Measurements from ENCODE around the gene SHLD2.
"Not testable (repeated sequence)": the region's sequence is repeated elsewhere in the genome, so short reads cannot be mapped to it uniquely, and the experiment has no call there.

The SHLD2 gene

GRCh38 chr10:87200924-87201323 lies 105.9 kb downstream of the SHLD2 start:
- not testable (repeated sequence) for H3K4me2 ChIP-seq (ENCODE audit: low read depth, low read length, poor library complexity, severe bottlenecking); H3K79me2 ChIP-seq (ENCODE audit: insufficient read depth, low read length); H3F3A ChIP-seq (ENCODE audit: low read depth); H3K4me1 ChIP-seq (ENCODE audit: insufficient read depth, low read length, poor library complexity, severe bottlenecking); H3K9me2 ChIP-seq (replicated peaks; ENCODE audit: low read depth, low read length); H4K20me1 ChIP-seq (ENCODE audit: insufficient read depth, low read length, poor library complexity, severe bottlenecking); H3K9ac ChIP-seq (ENCODE audit: low read depth, low read length, poor library complexity, severe bottlenecking); H2AFZ ChIP-seq (ENCODE audit: low read length); H3K4me3 ChIP-seq (ENCODE audit: low read length, poor library complexity, severe bottlenecking); H3K27me3 ChIP-seq (ENCODE audit: insufficient read depth, low read length, poor library complexity, severe bottlenecking); H3K9me3 ChIP-seq (ENCODE audit: insufficient read depth, low read depth, low read length); H3K36me3 ChIP-seq (ENCODE audit: insufficient read depth, low read length)

- not testable (repeated sequence) for H4K20me1 ChIP-seq (ENCODE audit: insufficient read depth, low read length, poor library complexity, severe bottlenecking); H3K36me3 ChIP-seq (ENCODE audit: insufficient read depth, low read length); H3K9me3 ChIP-seq (ENCODE audit: insufficient read depth, low read depth, low read length); H2AFZ ChIP-seq (ENCODE audit: low read length); H3K4me1 ChIP-seq (ENCODE audit: insufficient read depth, low read length, poor library complexity, severe bottlenecking); H3K4me2 ChIP-seq (ENCODE audit: low read depth, low read length, poor library complexity, severe bottlenecking); H3K4me3 ChIP-seq (ENCODE audit: low read length, poor library complexity, severe bottlenecking); H3K9me2 ChIP-seq (replicated peaks; ENCODE audit: low read depth, low read length); H3K79me2 ChIP-seq (ENCODE audit: insufficient read depth, low read length); H3K27me3 ChIP-seq (ENCODE audit: insufficient read depth, low read length, poor library complexity, severe bottlenecking); H3K9ac ChIP-seq (ENCODE audit: low read depth, low read length, poor library complexity, severe bottlenecking); H3F3A ChIP-seq (ENCODE audit: low read depth)
Measured at GRCh38 chr10:87204801-87205200, 109.8 kb downstream of the SHLD2 start.

- H2AFZ ChIP-seq (ENCODE audit: low read length); H3K9me3 ChIP-seq (ENCODE audit: insufficient read depth, low read depth, low read length); H3K4me3 ChIP-seq (ENCODE audit: low read length, poor library complexity, severe bottlenecking); H3K27me3 ChIP-seq (ENCODE audit: insufficient read depth, low read length, poor library complexity, severe bottlenecking); H3K79me2 ChIP-seq (ENCODE audit: insufficient read depth, low read length); H4K20me1 ChIP-seq (ENCODE audit: insufficient read depth, low read length, poor library complexity, severe bottlenecking); H3K9ac ChIP-seq (ENCODE audit: low read depth, low read length, poor library complexity, severe bottlenecking); H3K4me2 ChIP-seq (ENCODE audit: low read depth, low read length, poor library complexity, severe bottlenecking); H3K36me3 ChIP-seq (ENCODE audit: insufficient read depth, low read length); H3K9me2 ChIP-seq (replicated peaks; ENCODE audit: low read depth, low read length); H3F3A ChIP-seq (ENCODE audit: low read depth); H3K4me1 ChIP-seq (ENCODE audit: insufficient read depth, low read length, poor library complexity, severe bottlenecking): not testable (repeated sequence)
Measured at GRCh38 chr10:87206922-87207321, 111.9 kb downstream of the SHLD2 start.

GRCh38 chr10:87210309-87210708 lies 115.3 kb downstream of the SHLD2 start:
- not testable (repeated sequence) for H3F3A ChIP-seq (ENCODE audit: low read depth); H3K79me2 ChIP-seq (ENCODE audit: insufficient read depth, low read length); H3K36me3 ChIP-seq (ENCODE audit: insufficient read depth, low read length); H4K20me1 ChIP-seq (ENCODE audit: insufficient read depth, low read length, poor library complexity, severe bottlenecking); H3K27me3 ChIP-seq (ENCODE audit: insufficient read depth, low read length, poor library complexity, severe bottlenecking); H3K9ac ChIP-seq (ENCODE audit: low read depth, low read length, poor library complexity, severe bottlenecking); H2AFZ ChIP-seq (ENCODE audit: low read length); H3K9me3 ChIP-seq (ENCODE audit: insufficient read depth, low read depth, low read length); H3K4me2 ChIP-seq (ENCODE audit: low read depth, low read length, poor library complexity, severe bottlenecking); H3K4me1 ChIP-seq (ENCODE audit: insufficient read depth, low read length, poor library complexity, severe bottlenecking); H3K9me2 ChIP-seq (replicated peaks; ENCODE audit: low read depth, low read length); H3K4me3 ChIP-seq (ENCODE audit: low read length, poor library complexity, severe bottlenecking)

GRCh38 chr10:87211848-87212247 lies 116.8 kb downstream of the SHLD2 start:
- not testable (repeated sequence) for H3K27me3 ChIP-seq (ENCODE audit: insufficient read depth, low read length, poor library complexity, severe bottlenecking); H3F3A ChIP-seq (ENCODE audit: low read depth); H4K20me1 ChIP-seq (ENCODE audit: insufficient read depth, low read length, poor library complexity, severe bottlenecking); H3K36me3 ChIP-seq (ENCODE audit: insufficient read depth, low read length); H3K9me3 ChIP-seq (ENCODE audit: insufficient read depth, low read depth, low read length); H3K9me2 ChIP-seq (replicated peaks; ENCODE audit: low read depth, low read length); H3K9ac ChIP-seq (ENCODE audit: low read depth, low read length, poor library complexity, severe bottlenecking); H2AFZ ChIP-seq (ENCODE audit: low read length); H3K4me3 ChIP-seq (ENCODE audit: low read length, poor library complexity, severe bottlenecking); H3K4me2 ChIP-seq (ENCODE audit: low read depth, low read length, poor library complexity, severe bottlenecking); H3K79me2 ChIP-seq (ENCODE audit: insufficient read depth, low read length); H3K4me1 ChIP-seq (ENCODE audit: insufficient read depth, low read length, poor library complexity, severe bottlenecking)

- H2AFZ ChIP-seq (ENCODE audit: low read length); H3K27me3 ChIP-seq (ENCODE audit: insufficient read depth, low read length, poor library complexity, severe bottlenecking); H3F3A ChIP-seq (ENCODE audit: low read depth); H3K4me3 ChIP-seq (ENCODE audit: low read length, poor library complexity, severe bottlenecking); H3K4me1 ChIP-seq (ENCODE audit: insufficient read depth, low read length, poor library complexity, severe bottlenecking); H3K9ac ChIP-seq (ENCODE audit: low read depth, low read length, poor library complexity, severe bottlenecking); H3K36me3 ChIP-seq (ENCODE audit: insufficient read depth, low read length); H3K4me2 ChIP-seq (ENCODE audit: low read depth, low read length, poor library complexity, severe bottlenecking); H3K9me2 ChIP-seq (replicated peaks; ENCODE audit: low read depth, low read length); H4K20me1 ChIP-seq (ENCODE audit: insufficient read depth, low read length, poor library complexity, severe bottlenecking); H3K9me3 ChIP-seq (ENCODE audit: insufficient read depth, low read depth, low read length); H3K79me2 ChIP-seq (ENCODE audit: insufficient read depth, low read length): not testable (repeated sequence)
Measured at GRCh38 chr10:87213150-87213765, 118.3 kb downstream of the SHLD2 start.

GRCh38 chr10:87213806-87214205 lies 118.8 kb downstream of the SHLD2 start:
- H3K27me3 ChIP-seq (ENCODE audit: insufficient read depth, low read length, poor library complexity, severe bottlenecking); H4K20me1 ChIP-seq (ENCODE audit: insufficient read depth, low read length, poor library complexity, severe bottlenecking); H3K36me3 ChIP-seq (ENCODE audit: insufficient read depth, low read length); H3K79me2 ChIP-seq (ENCODE audit: insufficient read depth, low read length); H3K4me2 ChIP-seq (ENCODE audit: low read depth, low read length, poor library complexity, severe bottlenecking); H3K4me1 ChIP-seq (ENCODE audit: insufficient read depth, low read length, poor library complexity, severe bottlenecking); H3K9me3 ChIP-seq (ENCODE audit: insufficient read depth, low read depth, low read length); H3K9ac ChIP-seq (ENCODE audit: low read depth, low read length, poor library complexity, severe bottlenecking); H3K4me3 ChIP-seq (ENCODE audit: low read length, poor library complexity, severe bottlenecking); H3F3A ChIP-seq (ENCODE audit: low read depth); H3K9me2 ChIP-seq (replicated peaks; ENCODE audit: low read depth, low read length); H2AFZ ChIP-seq (ENCODE audit: low read length): not testable (repeated sequence)

GRCh38 chr10:87216120-87216519 lies 121.1 kb downstream of the SHLD2 start:
- not testable (repeated sequence) for H3K4me1 ChIP-seq (ENCODE audit: insufficient read depth, low read length, poor library complexity, severe bottlenecking); H3K9me3 ChIP-seq (ENCODE audit: insufficient read depth, low read depth, low read length); H3K9ac ChIP-seq (ENCODE audit: low read depth, low read length, poor library complexity, severe bottlenecking); H3K79me2 ChIP-seq (ENCODE audit: insufficient read depth, low read length); H2AFZ ChIP-seq (ENCODE audit: low read length); H3K4me2 ChIP-seq (ENCODE audit: low read depth, low read length, poor library complexity, severe bottlenecking); H3K36me3 ChIP-seq (ENCODE audit: insufficient read depth, low read length); H3K4me3 ChIP-seq (ENCODE audit: low read length, poor library complexity, severe bottlenecking); H3K27me3 ChIP-seq (ENCODE audit: insufficient read depth, low read length, poor library complexity, severe bottlenecking); H3K9me2 ChIP-seq (replicated peaks; ENCODE audit: low read depth, low read length); H3F3A ChIP-seq (ENCODE audit: low read depth); H4K20me1 ChIP-seq (ENCODE audit: insufficient read depth, low read length, poor library complexity, severe bottlenecking)
